GM19397 (cell line): ENCODE results near the gene FAM83G.
"Not testable (repeated sequence)": the region's sequence is repeated elsewhere in the genome, so short reads cannot be mapped to it uniquely, and the experiment has no call there.

Experiments
- ATAC-seq: cut with Tn5 transposase; IDR thresholded peaks from one replicate; pipeline ENCODE4 v1.9.1; 2021; ENCODE audit warnings: mild to moderate bottlenecking, moderate library complexity; ENCODE audit not compliant: unreplicated experiment

Gene FAM83G

DNA sequence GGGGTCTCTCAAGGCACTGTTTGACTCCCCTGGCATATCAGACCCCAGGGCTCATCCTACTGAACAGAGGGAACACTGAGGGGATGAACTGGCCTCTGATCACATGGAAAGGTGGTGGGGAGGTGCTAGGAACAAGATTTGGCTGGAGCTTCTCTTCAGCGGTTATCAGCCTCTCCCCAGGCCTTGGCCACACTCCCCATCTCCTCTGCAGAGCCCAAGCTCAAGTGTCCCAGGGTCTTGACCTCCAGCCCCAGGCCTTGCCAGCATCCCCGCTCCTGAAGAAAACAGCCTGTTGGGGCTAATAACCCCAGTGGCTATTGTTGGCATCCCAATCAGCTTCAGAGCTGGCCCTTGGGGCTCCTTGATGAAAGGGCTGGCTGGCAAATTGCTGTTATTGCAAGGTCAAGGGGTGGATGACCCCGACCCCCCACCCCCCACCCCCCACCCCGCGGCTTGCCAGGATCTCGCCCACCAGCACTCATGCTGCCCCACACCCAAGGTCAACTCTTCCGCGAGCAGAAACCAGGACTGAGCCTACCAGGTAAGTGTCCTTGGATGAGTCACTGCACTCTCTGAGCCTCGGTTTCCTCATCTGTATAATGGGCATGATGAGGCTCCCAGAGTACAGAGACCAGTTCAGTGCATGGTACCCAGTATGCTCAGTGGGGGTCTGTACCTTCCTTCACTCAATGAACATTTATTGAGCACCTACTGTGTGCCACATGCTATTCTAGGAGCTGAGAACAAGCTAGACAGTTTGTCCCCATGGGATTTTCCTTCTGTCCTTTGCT is 18.8 kb upstream of the FAM83G start:
- no peak for ATAC-seq

DNA sequence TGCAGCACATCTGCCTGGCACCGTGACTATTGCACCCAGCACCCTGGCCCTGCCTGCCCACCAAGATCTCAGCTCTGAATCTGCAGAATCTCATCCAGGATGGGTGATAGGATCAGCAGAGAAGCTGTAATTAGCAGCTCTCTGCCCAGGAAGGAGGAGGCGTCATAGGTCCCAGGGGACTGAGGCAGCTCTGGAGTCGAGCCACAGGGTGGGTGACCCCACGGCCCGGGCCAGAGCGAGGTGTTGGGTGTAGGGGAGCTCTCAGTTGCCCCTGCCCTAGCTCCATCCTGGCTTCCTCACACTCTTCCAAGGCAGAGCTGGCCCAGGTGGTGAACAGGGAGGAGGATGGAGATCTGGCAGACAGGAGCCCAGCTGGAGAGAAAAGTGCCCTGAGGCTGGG is 18.2 kb upstream of the FAM83G start:
- no peak for ATAC-seq

DNA sequence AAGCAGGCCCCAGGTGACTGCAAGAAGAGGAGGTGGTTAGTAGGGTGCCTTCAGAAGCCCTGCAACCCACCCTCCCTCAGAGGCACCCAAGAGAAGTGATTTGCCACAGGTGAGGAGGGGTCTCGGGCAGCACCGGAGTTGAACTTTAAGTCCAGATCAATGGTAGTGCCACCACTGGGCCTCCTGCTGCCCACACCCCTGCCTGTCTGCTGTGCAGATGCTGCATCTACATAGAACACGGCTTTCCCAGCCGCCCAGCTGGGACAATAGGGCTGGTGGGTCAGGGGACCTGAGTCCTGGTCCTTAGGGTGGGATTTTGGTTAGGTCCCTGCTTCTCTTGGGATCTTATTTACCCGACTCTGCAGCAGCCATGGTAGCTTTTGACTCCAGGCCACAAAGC is 17.6 kb upstream of the FAM83G start:
- no peak for ATAC-seq

- no peak for ATAC-seq
These were observed 17.1 kb upstream of the FAM83G start for GRCh38 chr17:19021622-19022083.

GRCh38 chr17:19021011-19021621 is 16.6 kb upstream of the FAM83G start:
- ATAC-seq = not testable (repeated sequence)

DNA sequence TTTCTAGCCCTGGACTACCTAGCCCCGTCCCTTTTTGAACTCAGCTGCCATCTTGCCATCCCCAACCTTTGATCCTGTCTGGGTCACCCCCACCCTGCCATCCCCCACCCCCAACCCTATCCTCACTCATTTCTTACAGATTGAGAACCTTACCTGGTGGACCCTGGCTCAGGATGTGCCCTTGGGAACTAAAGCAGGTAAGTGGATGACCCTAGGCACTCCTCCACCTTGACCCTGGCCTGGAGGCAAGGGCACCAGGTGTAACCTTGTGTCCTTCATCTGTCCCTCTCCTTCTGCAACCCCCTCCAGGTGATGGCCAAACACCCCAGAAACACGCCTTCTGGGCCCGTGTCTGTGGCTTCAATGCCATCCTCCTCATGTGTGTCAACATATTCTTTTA is 15.5 kb upstream of the FAM83G start:
- ATAC-seq = no peak

GRCh38 chr17:19019041-19019941 is 14.7 kb upstream of the FAM83G start:
- ATAC-seq = no peak

GRCh38 chr17:19018600-19018950 is 14.0 kb upstream of the FAM83G start:
- ATAC-seq = no peak

DNA sequence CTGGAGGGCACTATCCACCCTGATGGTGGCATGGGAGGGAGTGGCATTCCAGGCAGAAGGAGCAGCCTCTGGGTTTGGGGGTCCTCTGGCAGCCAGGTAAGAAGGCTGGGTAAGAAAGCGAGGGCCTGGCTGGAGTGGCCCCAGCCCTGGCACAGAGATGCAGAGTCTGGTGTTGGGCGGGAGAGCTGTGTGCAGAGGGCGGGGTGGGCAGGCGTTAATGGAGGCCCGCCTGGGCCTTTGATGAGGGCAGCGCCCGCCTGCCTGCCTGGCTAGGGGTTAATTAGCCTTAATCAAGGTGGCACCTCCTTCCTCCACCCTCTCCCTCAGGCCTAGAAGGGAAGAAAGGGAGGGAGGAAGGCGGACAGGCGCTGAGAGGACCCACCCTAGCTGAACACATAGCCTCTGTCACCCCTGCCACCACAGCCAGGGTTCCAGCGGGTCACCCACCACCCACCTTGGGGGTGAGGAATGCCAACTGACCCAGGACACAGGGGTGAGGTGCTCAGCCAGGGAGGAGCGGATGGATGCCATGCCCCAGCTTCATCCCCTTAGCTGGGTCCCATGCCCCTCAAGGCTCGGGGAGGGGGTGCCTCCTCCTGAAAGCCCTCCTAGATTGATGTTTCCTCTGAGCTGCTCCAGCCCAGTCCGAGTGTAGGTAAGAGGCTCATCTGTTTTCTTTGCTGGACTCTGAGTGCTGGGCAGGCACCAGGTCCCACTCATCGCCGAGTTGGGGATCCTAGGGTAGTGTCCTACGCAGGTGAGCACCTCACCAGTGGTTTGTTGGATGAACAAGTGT is 13.4 kb upstream of the FAM83G start:
- ATAC-seq = no peak

DNA sequence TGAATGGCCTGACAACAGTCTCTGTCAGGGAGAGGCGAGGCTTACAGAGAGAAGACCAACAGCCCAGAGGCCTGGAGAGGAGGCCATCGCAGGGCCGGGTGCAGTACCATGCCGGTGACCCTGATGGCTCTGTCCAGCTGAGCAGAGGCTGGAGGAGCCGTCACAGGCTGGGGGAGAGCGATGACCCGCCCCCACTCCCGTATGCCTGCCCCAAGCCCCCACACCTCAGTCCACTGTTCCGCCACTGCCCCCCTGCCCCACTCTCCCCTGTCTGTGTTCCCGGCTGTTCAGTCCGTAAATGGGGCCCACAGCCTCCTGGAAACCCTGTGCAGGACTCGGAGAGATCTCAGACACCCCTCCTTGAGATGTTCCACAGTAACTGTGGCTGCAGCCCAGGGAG is 12.8 kb upstream of the FAM83G start:
- no peak for ATAC-seq

DNA sequence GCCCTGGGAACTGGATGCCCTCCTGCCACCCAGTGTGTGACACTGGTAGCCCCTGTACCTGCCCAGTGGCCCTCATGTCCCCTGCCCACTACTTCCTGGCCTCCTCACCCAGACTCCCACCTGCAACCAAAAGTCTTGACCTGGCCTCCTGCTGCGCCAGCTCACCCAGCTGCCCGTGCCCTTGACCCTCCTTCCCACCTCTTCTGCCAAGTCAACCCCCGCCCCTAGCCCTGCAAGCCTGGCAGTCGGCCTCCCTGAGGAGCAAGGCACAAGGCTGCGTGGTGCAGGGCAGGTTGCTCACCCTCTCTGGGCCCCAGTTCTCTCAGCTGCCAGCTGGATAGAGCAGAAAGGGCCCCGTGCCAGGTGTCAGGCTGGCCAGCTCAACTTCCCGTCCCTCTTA is 12.3 kb upstream of the FAM83G start:
- ATAC-seq = no peak

- ATAC-seq = no peak
These were observed 11.7 kb upstream of the FAM83G start for GRCh38 chr17:19016297-19016696.

DNA sequence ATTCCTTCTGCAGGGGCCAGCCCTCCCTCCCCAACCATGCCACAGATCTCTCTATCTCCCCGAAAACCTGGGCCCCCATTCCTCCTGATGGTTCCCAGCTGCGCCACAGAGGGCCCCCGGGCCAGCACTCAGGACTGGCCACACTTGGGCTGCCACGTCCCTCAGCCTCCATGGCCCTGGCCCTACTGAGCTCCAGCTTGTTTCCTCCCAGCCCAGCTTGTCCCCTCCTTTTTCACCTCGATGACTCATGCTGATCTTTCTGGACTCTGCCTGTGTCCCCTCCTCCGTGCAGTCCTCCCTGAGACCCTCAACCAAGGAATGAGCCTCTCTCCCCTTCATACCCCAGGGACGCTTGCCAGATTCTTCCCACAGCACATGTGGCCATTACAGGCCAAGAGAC is 10.9 kb upstream of the FAM83G start:
- no peak for ATAC-seq

GRCh38 chr17:19014628-19015215 is 10.2 kb upstream of the FAM83G start:
- no peak for ATAC-seq

DNA sequence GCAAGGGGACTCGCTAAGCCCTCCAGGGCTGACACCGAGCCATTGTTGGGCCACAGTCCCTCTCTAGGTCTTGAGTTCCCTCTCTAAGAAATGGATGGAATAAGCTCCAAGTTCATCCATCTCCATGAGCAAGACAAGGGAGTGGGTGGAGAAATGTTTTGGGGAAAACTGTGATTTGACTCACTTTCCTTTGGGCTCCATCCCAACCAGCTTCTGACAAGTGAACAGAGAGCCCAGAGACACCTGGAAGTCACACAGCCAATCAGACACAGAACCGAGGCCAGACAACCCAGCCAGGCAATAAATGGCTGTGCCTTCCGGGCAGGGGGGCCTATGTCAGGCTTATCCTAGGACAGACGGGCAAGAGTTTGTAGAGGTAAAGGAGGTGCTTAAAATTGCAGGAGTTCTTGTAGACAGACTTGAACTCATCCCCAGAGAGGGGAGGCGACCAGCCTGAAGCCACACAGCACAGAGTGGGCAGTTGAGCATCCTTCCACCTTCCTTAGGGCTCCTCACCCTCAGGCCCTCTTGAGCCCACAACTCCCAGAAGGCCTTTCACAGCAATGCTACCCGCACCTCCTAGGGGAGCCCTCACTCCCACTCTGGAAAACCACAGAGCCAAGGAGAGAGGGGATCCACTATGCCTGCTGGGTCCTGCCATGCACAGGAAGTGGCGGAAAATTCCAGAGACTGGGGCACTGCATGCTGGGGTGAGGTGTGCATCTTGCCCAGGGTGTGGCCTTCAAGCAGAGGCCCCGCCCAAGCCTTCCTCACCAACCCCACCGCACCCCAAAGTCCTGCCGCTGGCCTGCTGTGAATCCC is 9.5 kb upstream of the FAM83G start:
- no peak for ATAC-seq

DNA sequence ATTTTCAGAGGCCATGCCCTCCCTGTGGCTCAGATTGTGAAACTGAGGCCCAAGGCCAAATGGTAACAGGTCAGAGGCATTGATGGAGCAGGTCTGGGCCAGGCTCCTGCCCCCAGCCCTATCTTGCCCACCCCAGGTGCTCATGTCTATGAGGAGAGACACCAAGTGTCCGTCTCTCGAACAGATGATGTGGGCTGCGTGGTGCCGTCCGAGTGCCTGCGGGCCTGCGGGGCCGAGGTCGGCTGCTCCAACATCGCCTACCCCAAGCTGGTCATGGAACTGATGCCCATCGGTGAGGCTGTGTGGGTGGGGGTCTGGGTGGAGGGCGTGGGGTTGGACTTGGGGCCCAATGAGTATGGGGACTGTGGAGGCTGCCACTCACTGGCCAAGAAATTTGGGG is 8.7 kb upstream of the FAM83G start:
- ATAC-seq = no peak

DNA sequence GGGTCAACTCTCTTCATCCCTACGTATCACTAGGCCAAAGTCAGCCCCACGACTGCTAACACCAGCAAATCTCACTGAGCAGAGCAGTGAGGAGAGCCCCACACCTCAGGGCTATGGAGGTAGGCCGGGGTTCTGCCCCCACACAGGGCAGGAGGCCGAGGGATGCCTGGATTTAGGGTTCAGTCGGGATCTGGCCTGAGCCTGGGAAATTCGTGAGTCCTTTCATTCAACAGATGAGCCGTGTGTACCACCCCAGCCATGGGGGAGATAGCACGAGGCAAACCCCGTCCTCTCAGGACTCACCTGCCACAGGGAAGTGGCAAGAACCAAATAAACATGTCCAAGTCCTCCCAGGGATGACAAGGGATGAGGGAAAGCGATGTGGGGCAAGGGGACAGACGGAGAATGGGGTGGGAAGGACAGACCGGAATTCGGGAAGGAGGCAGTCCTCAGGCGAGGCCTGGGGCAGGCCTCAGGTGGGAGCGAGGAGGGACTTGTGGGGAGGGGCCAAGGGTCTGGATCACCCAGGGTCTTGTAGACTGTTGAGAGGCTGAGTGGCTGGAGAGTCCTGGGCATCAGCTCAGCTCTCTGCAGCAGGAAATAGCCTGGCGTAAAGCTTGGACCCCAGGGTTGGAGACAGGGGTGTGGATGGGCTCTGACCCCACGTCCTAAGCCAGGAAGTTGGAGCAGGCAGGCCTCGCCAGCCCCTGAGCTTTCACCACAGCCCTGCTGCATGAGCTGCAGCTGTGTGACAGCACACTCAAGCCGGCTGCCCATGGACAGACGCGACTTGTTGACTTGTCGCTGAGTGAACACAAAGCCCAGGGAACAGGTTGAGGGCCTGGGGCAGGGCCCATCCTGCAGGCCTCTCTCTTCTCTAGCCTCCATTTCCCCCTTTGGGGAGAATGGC is 7.9 kb upstream of the FAM83G start:
- no peak for ATAC-seq

DNA sequence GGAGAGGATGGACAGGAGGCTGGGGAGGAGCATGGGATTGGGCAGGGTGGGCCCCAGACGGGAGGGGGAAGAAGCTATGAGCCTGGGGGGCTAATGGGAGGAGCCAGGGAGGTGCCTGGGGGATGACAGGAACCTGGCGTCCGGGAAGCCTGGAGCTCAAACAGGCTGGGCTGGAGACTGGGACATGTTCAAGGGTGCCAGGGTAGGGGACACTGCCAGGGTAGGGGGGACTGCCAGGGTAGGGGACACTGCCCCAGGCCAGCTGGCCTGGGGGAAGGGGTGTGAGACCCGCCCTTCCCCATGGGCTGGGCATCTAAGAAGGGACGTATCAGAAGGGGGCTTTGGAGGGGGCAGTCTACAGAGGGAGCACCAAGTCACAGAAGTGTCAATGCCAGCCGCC is 7.0 kb upstream of the FAM83G start:
- ATAC-seq = no peak
